Kidney (tissue), 14 donors: ENCODE data around the gene CIRBP. TPM values are rescaled to one million over a fixed set of nuclear protein-coding genes. Genes with fewer than 3 reads are reported as not detected.

Experiments used
- DNase-seq, 5 donors: peaks; one replicate each; pipeline ENCODE4 v3.0.0-alpha.2; 2013 to 2020
- FAIRE-seq: peaks from 2 replicates; lab custom pipeline; 2012; peaks lifted over from hg19 to GRCh38; lab: Jason Lieb, UNC
- H3K27ac ChIP-seq, 2 donors: one replicate each; pipeline ENCODE4 v1.7.0; 2013; ENCODE audit warnings: low read depth in 2 of 2, low read length in 2 of 2, inconsistent platforms in 1 of 2
- H3K27me3 ChIP-seq: one replicate; pipeline ENCODE4 v1.7.1; 2013; ENCODE audit warnings: low read length, inconsistent platforms; ENCODE audit not compliant: control insufficient read depth, insufficient read depth
- H3K36me3 ChIP-seq, 3 donors: one replicate each; pipeline versions ENCODE4 v1.7.0 to v1.7.1; 2013; ENCODE audit warnings: low read length in 3 of 3, control low read depth in 1 of 3, inconsistent platforms in 1 of 3; ENCODE audit not compliant: insufficient read depth in 3 of 3, control insufficient read depth in 2 of 3
- H3K4me1 ChIP-seq, 3 donors: one replicate each; pipeline versions ENCODE4 v1.7.0 to v1.7.1; 2013; ENCODE audit warnings: low read length in 3 of 3, inconsistent platforms in 1 of 3, low read depth in 1 of 3; ENCODE audit not compliant: control insufficient read depth in 2 of 3, insufficient read depth in 2 of 3
- H3K4me3 ChIP-seq, 3 donors: one replicate each; pipeline versions ENCODE4 v1.7.0 to v1.8.1; 2013; ENCODE audit warnings: low read length in 3 of 3, control low read depth in 1 of 3, inconsistent platforms in 1 of 3
- H3K9ac ChIP-seq, 3 donors: one replicate each; pipeline versions ENCODE4 v1.7.0 to v1.7.1; 2013; ENCODE audit warnings: low read length in 3 of 3, control low read depth in 1 of 3, inconsistent platforms in 1 of 3
- H3K9me3 ChIP-seq, 3 donors: one replicate each; pipeline versions ENCODE4 v1.7.0 to v1.7.1; 2013; ENCODE audit warnings: low read length in 3 of 3, control low read depth in 1 of 3, inconsistent platforms in 1 of 3; ENCODE audit not compliant: control insufficient read depth in 2 of 3, insufficient read depth in 1 of 3
- intact Hi-C: fragments of 100-400 bp; cut with DNase I; formaldehyde crosslinking; loops from one replicate; pipeline ENCODE4 v1.11.1; 2022
- polyA plus RNA-seq: library from polyadenylated mRNA; stranded (reverse); fragments of 350-450 nt; fragmentation: Illumina TruSeq; extraction: RNeasy Lipid Tissue Mini Kit (QIAGEN cat#74804); gene quantifications from one replicate; pipeline ENCODE4 v1.2.3, GENCODE V29; 2014; ENCODE audit warnings: low read depth, low replicate concordance; ENCODE audit not compliant: insufficient read depth
- total RNA-seq: library from RNA; stranded (reverse); fragmentation: NEBNext Ultra II Directional; extraction: Animal tissue kit (Norgen Biotek cat#: 25700); gene quantifications from one replicate; pipeline ENCODE4 v1.2.1, GENCODE V29; 2021
- TF ChIP-seq, protein P1 (sequence below): IDR thresholded peaks from 3 replicates; pipeline ENCODE4 v1.5.1; 2012; ENCODE audit warnings: mild to moderate bottlenecking, moderate library complexity, borderline replicate concordance; ENCODE audit not compliant: insufficient read depth; ENCODE audit errors: extremely low read depth
- donor health status: control.
- donor health status: control.
- donor health status: control.
- donor health status: control.
- donor health status: control.
- donor health status: DM: yes; HTN: yes; CAD: no.
- donor health status: Normal renal cell carcinoma (clear cell type).

Gene CIRBP
- total and polyA plus RNA-seq, 2 donors from 2014 or later = 408 to 533 TPM

GRCh38 chr19:1255186-1256161 is 13.7 kb upstream of the CIRBP start:
- Histone ChIP-seq H3K27me3 (no peaks in the 10 kb centered on the region), H3K4me1 (peaks cover 0 to 59% (median 23%) of the 10 kb centered on the region in 3 donors), H3K9me3 (no peaks in the 10 kb centered on the region), H3K27ac (peak overlapping the region; percentile 97), H3K4me3 (no peak overlapping the region), H3K36me3 (peaks cover 5 to 34% (median 17%) of the 10 kb centered on the region in 3 donors), H3K9ac (no peak overlapping the region)
- intact Hi-C loops = no loop called here
- FAIRE-seq = no peak
- DNase-seq = no peak
- TF ChIP-seq, protein P1, sequence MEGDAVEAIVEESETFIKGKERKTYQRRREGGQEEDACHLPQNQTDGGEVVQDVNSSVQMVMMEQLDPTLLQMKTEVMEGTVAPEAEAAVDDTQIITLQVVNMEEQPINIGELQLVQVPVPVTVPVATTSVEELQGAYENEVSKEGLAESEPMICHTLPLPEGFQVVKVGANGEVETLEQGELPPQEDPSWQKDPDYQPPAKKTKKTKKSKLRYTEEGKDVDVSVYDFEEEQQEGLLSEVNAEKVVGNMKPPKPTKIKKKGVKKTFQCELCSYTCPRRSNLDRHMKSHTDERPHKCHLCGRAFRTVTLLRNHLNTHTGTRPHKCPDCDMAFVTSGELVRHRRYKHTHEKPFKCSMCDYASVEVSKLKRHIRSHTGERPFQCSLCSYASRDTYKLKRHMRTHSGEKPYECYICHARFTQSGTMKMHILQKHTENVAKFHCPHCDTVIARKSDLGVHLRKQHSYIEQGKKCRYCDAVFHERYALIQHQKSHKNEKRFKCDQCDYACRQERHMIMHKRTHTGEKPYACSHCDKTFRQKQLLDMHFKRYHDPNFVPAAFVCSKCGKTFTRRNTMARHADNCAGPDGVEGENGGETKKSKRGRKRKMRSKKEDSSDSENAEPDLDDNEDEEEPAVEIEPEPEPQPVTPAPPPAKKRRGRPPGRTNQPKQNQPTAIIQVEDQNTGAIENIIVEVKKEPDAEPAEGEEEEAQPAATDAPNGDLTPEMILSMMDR = no peak

DNA sequence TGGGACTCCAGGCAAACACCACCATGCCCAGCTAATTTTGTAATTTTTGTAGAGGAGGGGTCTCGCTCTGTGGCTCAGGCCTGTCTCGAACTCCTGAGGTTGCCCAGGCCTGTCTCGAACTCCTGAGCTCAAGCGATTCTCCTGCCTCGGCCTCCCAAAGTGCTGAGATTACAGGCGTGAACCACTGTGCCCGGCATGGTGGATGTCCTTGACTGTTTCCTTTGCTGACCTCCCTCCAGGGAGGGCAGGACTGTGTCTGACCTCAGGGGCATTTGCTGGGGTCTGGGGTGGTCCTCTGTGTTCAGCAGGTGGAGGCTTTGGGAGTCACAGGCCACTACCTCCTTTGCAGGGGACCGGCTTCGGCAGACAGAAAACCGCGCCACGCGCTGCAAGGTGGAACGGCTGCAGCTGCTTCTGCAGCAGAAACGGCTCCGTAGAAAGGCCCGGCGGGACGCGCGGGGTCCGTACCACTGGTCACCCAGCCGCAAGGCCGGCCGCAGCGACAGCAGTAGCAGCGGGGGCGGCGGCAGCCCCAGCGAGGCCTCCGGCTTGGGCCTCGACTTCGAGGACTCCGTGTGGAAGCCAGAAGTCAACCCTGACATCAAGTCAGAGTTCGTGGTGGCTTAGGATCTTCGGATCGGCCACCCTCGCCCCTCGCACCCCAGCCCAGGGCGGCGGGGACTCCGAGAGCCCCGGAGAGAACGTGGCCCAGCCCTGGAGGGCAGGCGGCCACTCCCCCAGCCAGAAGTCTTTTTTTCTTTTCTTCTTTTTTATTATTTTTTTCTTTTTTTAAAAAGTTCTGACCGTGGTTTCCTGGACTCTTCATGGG is 12.3 kb upstream of the CIRBP start:
- FAIRE-seq (no peak), DNase-seq (no peak)
- Histone ChIP-seq H3K27me3 (no peaks in the 10 kb centered on the region), H3K27ac (no peak overlapping the region), H3K4me3 (no peak overlapping the region), H3K4me1 (peaks cover 0 to 65% (median 31%) of the 10 kb centered on the region in 3 donors), H3K9ac (no peak overlapping the region), H3K9me3 (no peaks in the 10 kb centered on the region), H3K36me3 (peaks cover 5 to 30% (median 17%) of the 10 kb centered on the region in 3 donors)
- TF ChIP-seq, protein P1 = no peak
- intact Hi-C loops = no loop called here

- Histone ChIP-seq H3K27me3 (no peaks in the 10 kb centered on the region), H3K9me3 (no peaks in the 10 kb centered on the region), H3K4me3 (no peak overlapping the region), H3K27ac (peak overlapping the region; percentile 49 to 77), H3K9ac (no peak overlapping the region), H3K4me1 (peaks cover 0 to 70% (median 37%) of the 10 kb centered on the region in 3 donors), H3K36me3 (peaks cover 5 to 30% (median 17%) of the 10 kb centered on the region in 3 donors)
- intact Hi-C loops = no loop called here
- FAIRE-seq = no peak
- TF ChIP-seq, protein P1 = no peak
- DNase-seq = no peak
These were observed 11.5 kb upstream of the CIRBP start for GRCh38 chr19:1257475-1258162.
